ENCODE results near the gene DIAPH2.

- TF ChIP-seq, protein P1, sequence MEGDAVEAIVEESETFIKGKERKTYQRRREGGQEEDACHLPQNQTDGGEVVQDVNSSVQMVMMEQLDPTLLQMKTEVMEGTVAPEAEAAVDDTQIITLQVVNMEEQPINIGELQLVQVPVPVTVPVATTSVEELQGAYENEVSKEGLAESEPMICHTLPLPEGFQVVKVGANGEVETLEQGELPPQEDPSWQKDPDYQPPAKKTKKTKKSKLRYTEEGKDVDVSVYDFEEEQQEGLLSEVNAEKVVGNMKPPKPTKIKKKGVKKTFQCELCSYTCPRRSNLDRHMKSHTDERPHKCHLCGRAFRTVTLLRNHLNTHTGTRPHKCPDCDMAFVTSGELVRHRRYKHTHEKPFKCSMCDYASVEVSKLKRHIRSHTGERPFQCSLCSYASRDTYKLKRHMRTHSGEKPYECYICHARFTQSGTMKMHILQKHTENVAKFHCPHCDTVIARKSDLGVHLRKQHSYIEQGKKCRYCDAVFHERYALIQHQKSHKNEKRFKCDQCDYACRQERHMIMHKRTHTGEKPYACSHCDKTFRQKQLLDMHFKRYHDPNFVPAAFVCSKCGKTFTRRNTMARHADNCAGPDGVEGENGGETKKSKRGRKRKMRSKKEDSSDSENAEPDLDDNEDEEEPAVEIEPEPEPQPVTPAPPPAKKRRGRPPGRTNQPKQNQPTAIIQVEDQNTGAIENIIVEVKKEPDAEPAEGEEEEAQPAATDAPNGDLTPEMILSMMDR (IDR thresholded peaks at IDR 0.05), result no peak
- TF ChIP-seq POLR2A (IDR thresholded peaks at IDR 0.05), result no peak
Observed at GRCh38 chrX:96883608-96884007, 199.0 kb downstream of the DIAPH2 start, which contains the start of gene RPA4.
